HEK293 (cell line): ENCODE results near the gene PANX1.

ENCODE experiments used
- CTCF ChIA-PET: fragments of 350-600 bp; formaldehyde crosslinking; extraction: SDS; loops from one replicate; lab custom pipeline; 2021; ENCODE audit warnings: antibody characterized with exemption; lab: Yijun Ruan, JAX
- POLR2A ChIA-PET: fragments of 300-600 bp; formaldehyde crosslinking; extraction: SDS; loops from one replicate; lab custom pipeline; 2020; ENCODE audit warnings: antibody characterized with exemption, inconsistent platforms; lab: Yijun Ruan, JAX
- H3K27ac ChIP-seq: fragments of 200-500 bp; sonication (Bioruptor generic); 2 replicates; pipeline ENCODE4 v1.5.1; 2014; ENCODE audit warnings: low read depth, low read length, control low read depth, inconsistent platforms; ENCODE audit errors: extremely low read depth
- H3K36me3 ChIP-seq, 2 experiments: fragments of 200-500 bp in 1 of 2; sonication (Bioruptor generic) in 1 of 2; 1 replicate in 1 of 2; 2 replicates in 1 of 2; pipeline ENCODE4 v1.5.1; 2014 to 2017; ENCODE audit warnings: inconsistent platforms in 2 of 2, low read length in 2 of 2; ENCODE audit not compliant: control insufficient read depth in 2 of 2, insufficient read depth in 1 of 2
- H3K4me1 ChIP-seq: fragments of 200-500 bp; sonication (Bioruptor generic); 2 replicates; pipeline ENCODE4 v1.5.1; 2014; ENCODE audit warnings: mild to moderate bottlenecking, low read length, inconsistent platforms; ENCODE audit not compliant: control insufficient read depth, insufficient read depth
- H3K4me3 ChIP-seq: 2 replicates; pipeline ENCODE4 v1.5.1; 2011; ENCODE audit warnings: low read depth, mild to moderate bottlenecking, control low read depth, low read length, moderate library complexity
- H3K9me3 ChIP-seq: fragments of 200-500 bp; sonication (Bioruptor generic); 2 replicates; pipeline ENCODE4 v1.5.1; 2014; ENCODE audit warnings: low read depth, low read length, inconsistent platforms; ENCODE audit not compliant: control insufficient read depth, insufficient read depth
- BCL6B ChIP-seq: fragments of 450-650 bp; formaldehyde crosslinking; IDR thresholded peaks from 2 replicates; pipeline ENCODE4 v1.5.1; 2017; ENCODE audit warnings: missing biosample characterization, missing genetic modification characterization
- GLI2 ChIP-seq: fragments of 450-650 bp; formaldehyde crosslinking; IDR thresholded peaks from 2 replicates; pipeline ENCODE4; 2017; ENCODE audit warnings: missing biosample characterization, missing genetic modification characterization, low read depth, borderline replicate concordance
- GLI4 ChIP-seq: fragments of 450-650 bp; formaldehyde crosslinking; IDR thresholded peaks from 2 replicates; pipeline ENCODE4 v1.5.1; 2016; ENCODE audit warnings: missing biosample characterization, missing genetic modification characterization
- PRDM2 ChIP-seq: fragments of 450-650 bp; formaldehyde crosslinking; IDR thresholded peaks from 2 replicates; pipeline ENCODE4 v1.5.1; 2016; ENCODE audit warnings: missing biosample characterization, missing genetic modification characterization, borderline replicate concordance
- SCRT2 ChIP-seq: fragments of 450-650 bp; formaldehyde crosslinking; IDR thresholded peaks from 2 replicates; pipeline ENCODE4 v1.5.1; 2016; ENCODE audit warnings: missing biosample characterization, missing genetic modification characterization
- SETDB1 ChIP-seq: IDR thresholded peaks from one replicate; pipeline ENCODE4 v1.6.1; 2017; ENCODE audit warnings: mild to moderate bottlenecking, low read length, moderate library complexity, mixed read lengths; ENCODE audit not compliant: insufficient read length
- ZIC2 ChIP-seq: fragments of 450-650 bp; formaldehyde crosslinking; IDR thresholded peaks from 2 replicates; pipeline ENCODE4 v1.5.1; 2016; ENCODE audit warnings: missing biosample characterization, missing genetic modification characterization
- ZNF132 ChIP-seq: fragments of 450-650 bp; formaldehyde crosslinking; IDR thresholded peaks from 2 replicates; pipeline ENCODE4 v1.5.1; 2017; ENCODE audit warnings: missing biosample characterization, missing genetic modification characterization, borderline replicate concordance
- ZNF157 ChIP-seq: fragments of 450-650 bp; formaldehyde crosslinking; IDR thresholded peaks from 2 replicates; pipeline ENCODE4 v1.5.1; 2016; ENCODE audit warnings: missing biosample characterization, missing genetic modification characterization
- ZNF175 ChIP-seq: fragments of 450-650 bp; formaldehyde crosslinking; IDR thresholded peaks from 2 replicates; pipeline ENCODE4 v1.5.1; 2016; ENCODE audit warnings: missing biosample characterization, missing genetic modification characterization
- ZNF184 ChIP-seq: fragments of 450-650 bp; IDR thresholded peaks from 2 replicates; pipeline ENCODE4 v1.5.1; 2018; ENCODE audit warnings: missing biosample characterization, mild to moderate bottlenecking, missing genetic modification characterization
- ZNF214 ChIP-seq: fragments of 450-650 bp; formaldehyde crosslinking; IDR thresholded peaks from 2 replicates; pipeline ENCODE4 v1.5.1; 2017; ENCODE audit warnings: missing biosample characterization, mild to moderate bottlenecking, missing genetic modification characterization, borderline replicate concordance
- ZNF280C ChIP-seq: fragments of 450-650 bp; formaldehyde crosslinking; IDR thresholded peaks from 2 replicates; pipeline ENCODE4 v1.5.1; 2016; ENCODE audit warnings: missing biosample characterization, missing genetic modification characterization
- ZNF302 ChIP-seq: fragments of 450-650 bp; formaldehyde crosslinking; IDR thresholded peaks from 2 replicates; pipeline ENCODE4 v1.5.1; 2016; ENCODE audit warnings: missing biosample characterization, missing genetic modification characterization, low read depth
- ZNF335 ChIP-seq: fragments of 450-650 bp; formaldehyde crosslinking; conservative IDR thresholded peaks from 2 replicates; pipeline ENCODE4 v1.5.1; 2016; ENCODE audit warnings: missing biosample characterization, missing genetic modification characterization
- ZNF37A ChIP-seq: fragments of 450-650 bp; IDR thresholded peaks from 2 replicates; pipeline ENCODE4 v1.5.1; 2018; ENCODE audit warnings: missing biosample characterization, missing genetic modification characterization
- ZNF48 ChIP-seq: fragments of 450-650 bp; formaldehyde crosslinking; IDR thresholded peaks from 2 replicates; pipeline ENCODE4 v1.5.1; 2016; ENCODE audit warnings: missing biosample characterization, missing genetic modification characterization
- ZNF513 ChIP-seq: fragments of 450-650 bp; IDR thresholded peaks from 2 replicates; pipeline ENCODE4 v1.5.1; 2018; ENCODE audit warnings: missing biosample characterization, missing genetic modification characterization
- ZNF585B ChIP-seq: fragments of 450-650 bp; formaldehyde crosslinking; IDR thresholded peaks from 2 replicates; pipeline ENCODE4 v1.5.1; 2016; ENCODE audit warnings: missing biosample characterization, missing genetic modification characterization
- ZNF596 ChIP-seq: fragments of 450-650 bp; IDR thresholded peaks from 2 replicates; pipeline ENCODE4 v1.5.0; 2018; ENCODE audit warnings: missing biosample characterization, mild to moderate bottlenecking, missing genetic modification characterization, moderate library complexity
- ZNF830 ChIP-seq: fragments of 450-650 bp; IDR thresholded peaks from 2 replicates; pipeline ENCODE4 v1.5.0; 2018; ENCODE audit warnings: missing biosample characterization, missing genetic modification characterization, low read depth, mild to moderate bottlenecking, moderate library complexity
- ZSCAN30 ChIP-seq: fragments of 450-650 bp; IDR thresholded peaks from 2 replicates; pipeline ENCODE4 v1.5.1; 2018; ENCODE audit warnings: missing biosample characterization, mild to moderate bottlenecking, missing genetic modification characterization, moderate library complexity
- ZSCAN4 ChIP-seq: fragments of 450-650 bp; formaldehyde crosslinking; IDR thresholded peaks from 2 replicates; pipeline ENCODE4 v1.5.1; 2017; ENCODE audit warnings: missing biosample characterization, missing genetic modification characterization
- ZXDB ChIP-seq: fragments of 450-650 bp; formaldehyde crosslinking; IDR thresholded peaks from 2 replicates; pipeline ENCODE4 v1.5.1; 2016; ENCODE audit warnings: missing biosample characterization, missing genetic modification characterization

The PANX1 gene

GRCh38 chr11:94088906-94089305 lies 39.7 kb upstream of the PANX1 start (continued):
- no peak for TF ChIP-seq BCL6B (tag by site-specific recombination)

- no peak overlapping the region for H3K4me3 ChIP-seq
- H3K4me1 ChIP-seq: no peaks in the 10 kb centered on the region
- POLR2A ChIA-PET: no interaction called here
- H3K27ac ChIP-seq: no peak overlapping the region
- CTCF ChIA-PET: no interaction called here
- no peaks in the 10 kb centered on the region for H3K9me3 ChIP-seq
- H3K36me3 ChIP-seq: no peaks in the 10 kb centered on the region
- TF ChIP-seq ZNF335 (no peak), ZNF214 (tag by site-specific recombination) (no peak), GLI2 (no peak), ZSCAN30 (tag by site-specific recombination) (no peak), ZIC2 (no peak), GLI4 (tag by site-specific recombination) (no peak), ZNF280C (tag by site-specific recombination) (no peak), ZNF513 (tag by site-specific recombination) (no peak), ZNF37A (no peak), ZNF596 (tag by site-specific recombination) (no peak), ZNF175 (tag by site-specific recombination) (no peak), ZNF585B (tag by site-specific recombination) (no peak), ZNF184 (tag by site-specific recombination) (no peak), ZNF830 (tag by site-specific recombination) (no peak), SCRT2 (tag by site-specific recombination) (no peak), ZSCAN4 (tag by site-specific recombination) (no peak), ZNF302 (tag by site-specific recombination) (no peak), ZNF48 (tag by site-specific recombination) (no peak)
- TF ChIP-seq, all 188 proteins: peak for 0
Measured at GRCh38 chr11:94089341-94089740, 39.3 kb upstream of the PANX1 start.

- ChIA-PET CTCF (no interaction called here), POLR2A (no interaction called here)
- H3K9me3 ChIP-seq: no peaks in the 10 kb centered on the region
- H3K27ac ChIP-seq: no peak overlapping the region
- no peaks in the 10 kb centered on the region for H3K36me3 ChIP-seq
- H3K4me3 ChIP-seq: no peak overlapping the region
- H3K4me1 ChIP-seq: no peaks in the 10 kb centered on the region
- TF ChIP-seq ZXDB (tag by site-specific recombination): no peak
- no peak for TF ChIP-seq ZNF132 (tag by site-specific recombination)
- TF ChIP-seq ZNF157: no peak
- TF ChIP-seq SETDB1: no peak
- no peak for TF ChIP-seq PRDM2 (tag by site-specific recombination)
Measured at GRCh38 chr11:94090401-94090800, 38.2 kb upstream of the PANX1 start.
